Ovary (tissue), 9 donors: ENCODE measurements around the gene UNC13C. TPM values are rescaled to one million over a fixed set of nuclear protein-coding genes. Genes with fewer than 3 reads are reported as not detected.

Experiments
- DNase-seq, 5 donors: peaks; one replicate each; pipeline ENCODE4 v3.0.0-alpha.2; 2019 to 2020
- H3K27ac ChIP-seq, 2 donors: fragments of 200-600 bp; one replicate each; pipeline versions ENCODE4 v1.5.1 to v1.8.0; 2019 to 2022
- H3K27me3 ChIP-seq: fragments of 200-600 bp; one replicate; pipeline ENCODE4 v1.8.0; 2022
- H3K36me3 ChIP-seq: fragments of 200-600 bp; sonication (generic); one replicate; pipeline ENCODE4 v1.5.1; 2019
- H3K4me1 ChIP-seq: one replicate; pipeline ENCODE4 v1.8.1; 2013; ENCODE audit warnings: mild to moderate bottlenecking, moderate library complexity; ENCODE audit not compliant: insufficient read depth
- H3K4me3 ChIP-seq: fragments of 200-600 bp; sonication (generic); one replicate; pipeline ENCODE4 v1.5.1; 2017
- H3K9me3 ChIP-seq, 2 donors: fragments of 200-600 bp in 1 of 2; sonication (generic) in 1 of 2; one replicate each; pipeline versions ENCODE4 v1.5.1 to v1.8.1; 2013 to 2019; ENCODE audit warnings: mild to moderate bottlenecking in 1 of 2, moderate library complexity in 1 of 2
- CTCF ChIP-seq, 3 donors: fragments of 450-650 bp in 2 of 3; fragments of 200-600 bp in 1 of 3; IDR thresholded peaks; one replicate each; pipeline versions ENCODE4 v1.5.1 to v1.8.0; 2016 to 2022; ENCODE audit warnings: antibody characterized with exemption in 3 of 3, mild to moderate bottlenecking in 1 of 3
- EP300 ChIP-seq: sonication (generic); formaldehyde crosslinking; IDR thresholded peaks from one replicate; pipeline ENCODE4 v1.6.1; 2017; ENCODE audit warnings: antibody characterized with exemption
- POLR2A ChIP-seq: fragments of 450-650 bp; IDR thresholded peaks from one replicate; pipeline ENCODE4 v1.6.1; 2017; ENCODE audit warnings: antibody characterized with exemption, mild to moderate bottlenecking, moderate library complexity
- WGBS, 3 donors: extraction: QIAGEN DNeasy Blood & Tissue Kit in 1 of 3; methylation state at CpG; one replicate each; pipeline versions ENCODE4 v1.1.5 to v1.1.7; 2013 to 2017; 5-methylcytosine and 5-hydroxymethylcytosine counted together
- intact Hi-C, 4 donors: fragments of 100-400 bp; cut with DNase I; formaldehyde crosslinking; loops; one replicate each; pipeline versions ENCODE4 v1.11.0 to v1.15.1; 2022 to 2023
- polyA plus RNA-seq, 2 donors: library from polyadenylated mRNA; stranded (reverse); fragments of 200-250 nt in 1 of 2; fragments of 350-450 nt in 1 of 2; fragmentation: Illumina TruSeq in 1 of 2; extraction: RNeasy Lipid Tissue Mini Kit (QIAGEN cat#74804) in 1 of 2; gene quantifications; one replicate each; pipeline ENCODE4 v1.2.3, GENCODE V29; 2013 to 2014
- total RNA-seq, 7 donors: library from RNA; depleted of rRNA in 2 of 7; stranded (reverse); fragments of >200 nt in 2 of 7; fragmentation: NEBNext Ultra II Directional in 3 of 7; extraction: Animal tissue kit (Norgen Biotek cat#: 25700) in 3 of 7; gene quantifications; one replicate each; pipeline versions ENCODE4 v1.1.0 to v1.2.4, GENCODE V29; 2016 to 2023
- donor health status: DM: no; HTN: no; CAD: no; lungs with moderate emphysema.
- donor health status: DM: no; HTN: no; CAD: no.
- donor health status: Bipolar disorder and iron deficiency.
- donor health status: DM: yes; HTN: yes; CAD: no.
- donor health status: DM: no; HTN: no; CAD: no.
- donor health status: DM: yes; HTN: yes; CAD: no.

Gene UNC13C
- total and polyA plus RNA-seq, 9 donors, result 0.05 to 2.1 (median 1.3) TPM

GRCh38 chr15:54675241-54675640, 697.0 kb downstream of the UNC13C start:
- intact Hi-C loops, result no loop called here
- H3K4me3 ChIP-seq, result no peak overlapping the region
- H3K27ac ChIP-seq, result no peak overlapping the region
- TF ChIP-seq EP300 (no peak), CTCF (IDR thresholded peaks at IDR 0.05) (no peak), POLR2A (no peak)
- DNase-seq, result no peak
- H3K36me3 ChIP-seq, result no peaks in the 10 kb centered on the region
- WGBS, 3 donors, result 7 to 20% (median 9%) methylated on average over 1 of the region's 1 CpG
- H3K27me3 ChIP-seq, result no peaks in the 10 kb centered on the region
- H3K4me1 ChIP-seq, result no peaks in the 10 kb centered on the region
- H3K9me3 ChIP-seq, result no peaks in the 10 kb centered on the region

GRCh38 chr15:54681584-54681983, 703.3 kb downstream of the UNC13C start:
- intact Hi-C loops, result no loop called here
- Histone ChIP-seq H3K36me3 (no peaks in the 10 kb centered on the region), H3K9me3 (no peaks in the 10 kb centered on the region), H3K27ac (no peak overlapping the region), H3K4me1 (no peaks in the 10 kb centered on the region), H3K27me3 (no peaks in the 10 kb centered on the region), H3K4me3 (no peak overlapping the region)
- TF ChIP-seq EP300, result no peak
- no peak for TF ChIP-seq POLR2A
- no peak for TF ChIP-seq CTCF (IDR thresholded peaks at IDR 0.05)
- DNase-seq, result no peak
- 73 to 86% (median 75%) methylated on average over 2 of the region's 2 CpGs for WGBS, 3 donors

Other genes with a start within 250 kb of the UNC13C start
- 1 to 10 TPM in 2 of 7 donors, under 1 TPM in 4, not detected in 1; 0.43 to 4.4 (median 0.83) TPM for gene WDR72, start 218.8 kb upstream of the UNC13C start, total RNA-seq
- under 1 TPM in 1 of 2 donors, not detected in 1; 0.04 TPM for gene WDR72, start 218.8 kb upstream of the UNC13C start, polyA plus RNA-seq